Loucy (cell line): ENCODE results near the gene MAP3K20.

Source experiments
- CTCF ChIP-seq: fragments of 200-600 bp; sonication (generic); conservative IDR thresholded peaks from 2 replicates; pipeline ENCODE4 v1.5.1; 2014; ENCODE audit warnings: mild to moderate bottlenecking, antibody characterized with exemption, low read length
- EZH2phosphoT487 ChIP-seq: fragments of 200-600 bp; IDR thresholded peaks from 2 replicates; pipeline ENCODE4 v1.6.1; 2018; ENCODE audit warnings: antibody characterized with exemption, mild to moderate bottlenecking, moderate library complexity, borderline replicate concordance

- TF ChIP-seq CTCF = no peak
- TF ChIP-seq EZH2phosphoT487 = no peak
Observed at GRCh38 chr2:173311844-173312606, 236.4 kb downstream of the MAP3K20 start.
